RWPE1 (cell line): Measurements from ENCODE around the gene MED13L.

ENCODE experiments used
- CTCF ChIA-PET: fragments of 350-600 bp; sonication (Branson Sonifier 250); formaldehyde crosslinking; extraction: SDS; loops from one replicate; lab custom pipeline; 2021; lab: Yijun Ruan, JAX
- POLR2A ChIA-PET: fragments of 400-600 bp; formaldehyde crosslinking; extraction: SDS; loops from one replicate; lab custom pipeline; 2020; ENCODE audit warnings: antibody characterized with exemption; ENCODE audit not compliant: low non-redundant PET; lab: Yijun Ruan, JAX
- DNase-seq: peaks from one replicate; pipeline ENCODE4 v3.0.0; 2012; ENCODE audit warnings: low spot score
- H3K27ac ChIP-seq: fragments of 450-650 bp; 2 replicates; pipeline ENCODE4 v1.5.1; 2017
- CTCF ChIP-seq: fragments of 450-650 bp; conservative IDR thresholded peaks from 2 replicates; pipeline ENCODE4 v1.5.1; 2017; ENCODE audit warnings: low read depth, mild to moderate bottlenecking

Gene MED13L

GRCh38 chr12:115911360-115911759 lies 366.1 kb downstream of the MED13L start:
- POLR2A ChIA-PET = no interaction called here
- no peak overlapping the region for H3K27ac ChIP-seq
- DNase-seq = no peak
- TF ChIP-seq CTCF = no peak
- CTCF ChIA-PET = interaction anchor here (0.6 kb wide), 1 partner anchor 783 kb away, joined by 3 read pairs; no protein-coding TSS in a partner anchor

GRCh38 chr12:115910057-115910456 lies 367.4 kb downstream of the MED13L start:
- POLR2A ChIA-PET = no interaction called here
- CTCF ChIA-PET = no interaction called here
- H3K27ac ChIP-seq = no peak overlapping the region
- TF ChIP-seq CTCF = no peak
- no peak for DNase-seq
